GM18951 (cell line): ENCODE data around the gene NTRK1.

Experiments used
- POLR2A ChIP-seq: IDR thresholded peaks from 4 replicates; pipeline ENCODE4 v1.6.1; 2011; ENCODE audit warnings: mild to moderate bottlenecking; ENCODE audit not compliant: insufficient read length, insufficient read depth; ENCODE audit errors: extremely low read depth
- in situ Hi-C: fragments of 300-500 bp; cut with MboI; formaldehyde crosslinking; loops from one replicate; pipeline ENCODE4 v1.12.0; 2022; ENCODE audit warnings: low sequenced_read_pairs, mixed read lengths, inconsistent platforms; ENCODE audit not compliant: unreplicated experiment

NTRK1 gene

DNA sequence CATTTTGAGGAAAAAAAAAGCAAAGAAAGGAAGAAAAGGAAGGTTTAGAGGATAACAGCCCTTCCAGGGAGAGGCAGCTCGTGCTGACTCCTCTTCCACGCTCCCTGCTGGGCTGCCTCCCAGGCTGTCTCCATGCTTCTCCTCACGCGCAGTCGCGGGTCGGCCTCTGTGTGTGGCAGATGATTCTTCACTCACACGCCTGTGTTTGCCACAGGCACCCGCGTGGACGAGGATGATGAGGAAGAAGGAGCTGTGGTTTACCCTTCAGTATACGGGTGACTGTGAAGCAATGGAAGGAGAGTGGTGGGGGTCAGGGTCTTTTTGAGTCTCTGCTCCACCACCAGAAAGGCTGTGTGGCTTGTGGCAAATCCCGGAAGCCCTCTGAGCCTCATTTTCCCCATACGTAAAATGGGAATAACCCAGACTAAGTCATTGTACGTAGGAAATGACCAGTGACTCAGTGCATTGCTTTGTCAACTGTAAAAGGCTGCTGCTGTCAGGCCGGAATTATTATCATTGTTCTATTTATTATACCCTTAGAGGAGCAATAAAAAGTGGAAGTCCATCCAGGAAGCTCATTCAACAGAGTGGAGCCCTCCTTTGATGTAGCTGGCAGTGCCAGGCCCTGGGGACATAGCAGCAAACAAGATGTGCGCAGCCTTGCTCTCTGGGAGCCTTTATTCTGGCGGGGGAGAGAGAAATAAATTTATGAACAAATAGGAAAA lies 32.1 kb upstream of the NTRK1 start:
- in situ Hi-C loops, result no loop called here
- TF ChIP-seq POLR2A, result no peak

DNA sequence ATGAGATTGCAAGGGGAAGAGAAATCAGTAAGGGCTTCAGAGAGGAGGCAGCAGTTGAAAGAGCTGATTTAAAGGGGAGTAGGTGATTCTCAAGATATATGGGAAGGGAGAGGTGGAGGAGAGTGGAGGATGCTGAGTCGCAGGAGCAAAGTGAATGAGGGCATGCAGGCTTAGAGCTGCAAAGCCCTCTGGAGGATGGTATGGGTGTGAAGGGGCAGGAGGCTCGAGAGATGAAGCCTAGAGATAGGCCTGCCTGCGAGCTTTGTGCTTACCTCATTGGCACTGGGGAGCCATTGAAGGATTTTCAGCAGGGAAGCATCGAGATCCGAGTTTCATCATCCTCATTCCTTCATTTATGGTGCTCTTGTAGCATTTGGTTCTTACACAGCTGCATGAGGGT lies 28.2 kb upstream of the NTRK1 start:
- no peak for TF ChIP-seq POLR2A
- in situ Hi-C loops, result no loop called here

DNA sequence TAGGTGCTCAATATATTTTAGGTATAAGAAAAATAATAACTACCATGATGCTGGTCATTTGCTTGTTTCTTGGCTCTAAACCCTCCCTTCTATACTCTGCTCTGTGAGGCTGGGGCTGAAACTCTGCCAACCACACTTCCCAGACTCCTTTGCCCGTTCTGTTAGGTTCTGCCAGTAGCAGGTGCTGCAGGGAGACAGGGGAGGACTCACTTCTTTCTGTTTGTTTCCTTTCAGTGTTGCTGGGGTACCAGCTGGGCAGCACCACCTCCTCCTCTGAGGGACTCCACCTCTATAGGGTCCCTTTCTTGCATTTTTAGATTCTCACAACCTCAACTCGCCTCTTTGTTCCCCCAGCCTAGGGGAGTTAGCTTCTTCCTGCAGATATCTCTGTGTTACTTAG lies 27.1 kb upstream of the NTRK1 start:
- in situ Hi-C loops, result no loop called here
- TF ChIP-seq POLR2A, result no peak

DNA sequence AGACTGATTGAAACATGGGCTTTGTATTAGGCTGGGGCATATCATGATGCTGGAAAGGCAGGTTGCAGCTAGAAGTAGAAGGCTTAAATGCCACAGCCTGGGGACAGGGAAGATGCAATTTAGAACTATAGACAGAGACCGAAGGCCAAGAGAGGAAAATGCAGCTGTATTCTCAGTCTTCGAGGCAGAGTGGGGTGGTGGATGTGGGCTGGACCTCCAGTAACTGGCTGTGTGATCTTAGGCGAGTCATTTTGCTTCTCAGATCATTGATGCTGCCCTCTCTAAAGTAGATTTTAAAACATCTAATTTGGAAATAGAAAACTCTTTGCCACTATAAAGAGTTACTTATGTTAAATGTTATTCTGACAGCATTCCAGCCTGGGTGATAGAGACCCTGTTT lies 26.3 kb upstream of the NTRK1 start:
- TF ChIP-seq POLR2A, result no peak
- in situ Hi-C loops, result no loop called here

DNA sequence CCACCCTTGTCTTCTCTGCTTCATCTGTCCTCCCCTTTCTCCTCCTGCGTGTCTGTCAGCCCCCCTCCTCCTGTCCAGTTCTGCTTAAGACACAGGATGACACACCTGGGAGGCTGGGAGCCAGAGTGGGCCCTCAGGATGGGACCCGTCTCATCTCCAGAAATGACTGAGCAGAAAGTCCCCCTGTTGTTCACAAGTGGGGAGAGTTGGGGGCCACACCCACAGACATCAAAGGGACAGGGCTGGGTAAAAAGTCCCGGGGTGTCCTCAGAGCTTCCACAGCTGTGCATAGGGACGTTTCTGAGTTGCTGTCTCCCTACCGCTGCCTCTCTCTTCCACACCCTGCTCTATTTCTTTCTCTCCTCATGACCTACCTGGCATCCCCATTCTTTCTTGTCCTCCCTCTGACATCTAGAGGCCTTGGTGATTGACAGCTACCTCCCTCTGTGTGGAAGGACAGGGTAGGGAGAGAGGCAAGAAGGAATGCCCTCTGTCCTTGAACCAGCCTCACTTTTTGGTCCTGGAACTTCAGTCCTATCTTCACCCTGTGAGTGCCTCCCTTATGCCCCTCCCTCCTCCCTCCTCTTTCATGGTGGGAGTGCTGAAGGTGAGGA lies 24.5 kb upstream of the NTRK1 start:
- in situ Hi-C loops, result no loop called here
- no peak for TF ChIP-seq POLR2A

DNA sequence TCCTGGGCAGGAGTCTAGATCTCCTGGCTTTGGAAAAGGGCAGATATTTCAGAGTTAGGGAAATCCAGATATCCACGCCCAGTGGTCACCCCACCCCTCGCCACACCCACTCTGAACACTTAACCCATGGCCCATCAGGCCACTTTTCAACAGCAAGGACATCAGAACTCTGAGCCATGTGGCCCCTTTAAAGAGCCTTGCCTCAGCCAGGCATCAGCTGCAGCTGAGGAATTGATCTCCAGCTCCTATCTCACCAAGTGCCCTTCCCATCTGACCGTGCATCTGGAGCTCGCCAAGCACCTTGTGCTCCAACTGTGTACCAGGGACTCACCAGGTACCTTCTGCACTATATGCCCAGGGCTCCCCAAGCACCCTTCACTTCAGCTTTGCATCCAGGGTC lies 23.8 kb upstream of the NTRK1 start:
- TF ChIP-seq POLR2A, result no peak
- in situ Hi-C loops, result no loop called here

DNA sequence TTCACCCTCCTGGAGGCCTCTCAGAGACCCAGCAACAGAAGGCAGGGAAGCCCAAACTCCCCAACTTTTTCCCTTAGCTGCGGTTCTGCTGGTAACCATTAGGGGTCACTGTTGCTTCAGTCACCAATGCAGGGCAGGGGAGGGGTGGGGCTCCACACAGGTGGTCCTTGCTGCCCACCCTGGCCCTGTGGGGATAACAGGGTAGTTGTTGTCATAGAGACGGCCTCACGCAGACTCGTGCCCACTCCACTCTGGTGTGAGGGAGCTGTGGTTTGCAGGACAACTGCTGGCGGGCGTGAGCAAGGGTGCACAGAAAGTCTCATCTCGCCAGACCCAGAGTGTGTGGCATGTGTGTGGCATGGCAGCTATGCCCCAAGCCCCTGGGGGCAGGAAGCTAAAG lies 21.7 kb upstream of the NTRK1 start:
- TF ChIP-seq POLR2A, result no peak
- in situ Hi-C loops, result no loop called here

DNA sequence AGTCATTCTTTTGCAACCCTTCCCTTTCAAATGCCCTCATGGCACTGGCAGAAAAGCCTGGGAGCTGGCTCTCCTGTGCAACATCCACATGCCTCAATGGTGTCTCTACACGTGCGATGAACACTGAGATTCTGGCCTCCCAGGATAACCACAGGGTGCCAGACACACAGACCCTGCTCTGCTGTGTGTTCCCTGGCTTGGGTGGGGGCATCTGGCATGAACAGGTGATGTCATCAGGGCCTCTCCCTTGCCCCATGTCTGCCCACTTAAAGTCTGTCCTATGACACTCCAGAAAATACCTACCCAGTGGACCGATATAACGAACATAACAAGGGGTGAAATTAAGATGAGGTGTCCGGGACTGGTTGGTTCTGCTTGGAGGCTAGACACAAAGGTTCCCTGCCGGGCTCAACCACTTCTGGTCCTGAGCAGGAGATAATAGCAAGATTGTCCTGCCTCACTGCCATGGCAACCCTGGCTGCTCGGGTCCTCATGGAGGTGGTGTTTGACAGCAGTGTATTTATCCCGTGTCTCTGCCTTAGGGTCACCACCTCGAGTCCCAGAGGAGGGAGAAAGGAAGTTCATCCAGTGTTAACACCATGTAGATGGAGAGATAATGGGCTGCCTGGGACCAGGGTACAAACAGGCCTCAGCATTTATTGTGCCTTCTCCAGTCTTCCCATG lies 21.1 kb upstream of the NTRK1 start:
- TF ChIP-seq POLR2A, result no peak
- in situ Hi-C loops, result no loop called here

DNA sequence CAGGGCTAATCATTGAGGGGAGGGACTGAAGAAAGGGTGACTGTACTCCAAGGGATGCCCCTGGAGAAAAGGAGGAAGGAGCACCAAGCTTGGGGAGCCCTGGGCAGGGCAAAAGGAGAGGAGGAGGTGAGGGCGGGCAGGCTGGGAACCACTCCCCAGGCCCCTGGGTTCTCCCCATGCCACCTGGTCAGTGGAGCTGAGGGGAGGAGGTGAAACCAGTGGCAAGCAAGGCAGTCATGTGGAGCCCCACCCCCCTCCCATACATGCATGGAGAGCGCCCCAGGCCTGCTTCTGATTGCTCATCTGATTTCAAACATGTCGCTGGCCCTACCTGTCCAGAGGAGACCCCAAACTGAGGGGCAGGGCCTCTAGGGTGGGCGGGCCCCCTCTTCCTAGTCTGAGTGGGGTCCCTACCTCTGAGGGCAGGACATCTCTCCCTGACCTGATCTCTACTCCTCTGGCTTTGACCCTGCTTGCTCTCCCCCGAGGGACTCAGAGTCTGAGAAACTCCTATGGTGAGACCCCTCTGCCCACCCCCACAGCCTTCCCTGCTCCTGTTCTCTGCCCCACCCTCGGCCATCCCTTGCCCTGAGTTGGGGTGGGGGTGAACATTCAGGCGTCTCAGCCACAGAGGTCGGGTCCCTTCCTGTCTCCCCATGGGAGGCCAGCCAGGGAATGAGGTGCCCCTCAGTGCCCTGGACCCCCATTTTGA lies 20.3 kb upstream of the NTRK1 start:
- in situ Hi-C loops, result no loop called here
- TF ChIP-seq POLR2A, result no peak

DNA sequence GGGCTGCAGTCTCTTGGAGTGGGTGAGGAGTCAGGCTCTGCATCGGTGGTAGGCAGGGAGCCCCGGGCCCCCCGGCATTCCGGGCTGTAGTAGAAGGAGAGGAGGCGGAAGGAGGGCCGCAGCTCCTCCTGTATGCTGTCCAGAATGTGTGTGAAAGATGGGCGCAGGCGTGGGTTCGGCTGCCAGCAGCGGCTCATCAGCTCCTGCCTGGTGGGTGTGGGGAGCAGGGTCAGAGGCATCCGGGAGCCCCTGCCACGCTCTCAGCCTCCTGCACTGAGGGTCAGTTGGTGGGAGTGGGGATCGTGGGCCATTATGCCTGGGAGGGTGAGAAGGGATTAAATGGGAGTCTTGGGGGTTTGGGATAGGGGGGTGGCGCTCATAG lies 19.8 kb upstream of the NTRK1 start:
- TF ChIP-seq POLR2A, result no peak
- in situ Hi-C loops, result no loop called here

DNA sequence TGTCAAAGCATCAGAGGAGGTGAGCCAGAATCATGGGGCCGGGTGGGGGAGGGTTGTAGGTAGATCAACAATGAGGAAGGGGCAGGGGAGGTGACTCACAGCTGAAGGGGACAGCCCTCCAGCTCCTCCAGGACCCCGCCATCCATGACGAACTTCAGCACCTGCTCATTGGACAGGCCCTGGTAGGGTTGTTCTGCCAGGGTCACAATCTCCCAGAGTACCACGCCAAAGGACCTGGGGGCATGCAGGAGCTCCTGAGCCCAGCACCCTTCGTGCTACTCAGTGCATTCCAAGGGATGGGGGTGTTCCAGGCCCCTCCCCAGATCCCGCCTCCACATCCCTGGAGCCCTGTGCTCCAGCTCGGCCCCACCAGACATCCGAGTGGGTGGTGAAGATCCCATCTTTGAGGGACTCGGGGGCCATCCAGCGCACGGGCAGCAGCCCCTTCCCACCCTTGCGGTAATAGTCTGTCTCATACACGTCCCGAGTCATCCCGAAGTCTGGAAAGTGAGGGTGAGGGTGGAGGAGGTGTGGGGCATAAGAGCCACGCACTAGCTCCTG lies 19.3 kb upstream of the NTRK1 start:
- in situ Hi-C loops, result no loop called here
- TF ChIP-seq POLR2A, result no peak

DNA sequence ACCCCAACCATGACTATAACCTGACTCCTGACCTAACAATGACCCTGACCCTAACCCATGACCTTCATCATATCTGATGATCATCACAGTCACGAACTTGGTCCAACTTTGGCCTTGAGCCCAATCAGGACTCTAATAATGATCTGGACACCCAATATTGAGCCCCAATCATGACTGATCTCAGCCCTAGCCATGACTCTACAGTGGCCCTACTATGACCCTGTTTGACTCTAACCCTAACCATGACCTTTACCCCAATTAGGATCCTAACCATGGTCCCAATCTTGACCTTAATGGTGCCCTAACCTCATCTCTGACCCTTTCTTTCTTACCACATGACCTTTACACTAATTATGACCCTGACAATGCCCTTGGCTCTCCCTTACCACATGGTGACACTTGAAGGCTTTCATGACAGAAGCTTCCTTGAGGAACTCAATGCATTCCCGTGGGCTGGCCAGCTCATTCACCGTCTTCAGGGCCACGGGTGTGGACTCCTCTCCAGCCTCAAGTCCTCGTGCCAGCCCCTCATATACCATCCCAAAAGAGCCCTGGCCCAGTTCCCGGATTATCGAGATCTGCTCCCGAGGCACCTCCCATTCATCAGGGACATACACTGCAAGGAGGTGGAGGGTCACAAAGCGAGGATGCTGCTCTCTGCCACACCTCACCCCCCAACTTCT lies 17.9 kb upstream of the NTRK1 start:
- no peak for TF ChIP-seq POLR2A
- in situ Hi-C loops, result no loop called here

DNA sequence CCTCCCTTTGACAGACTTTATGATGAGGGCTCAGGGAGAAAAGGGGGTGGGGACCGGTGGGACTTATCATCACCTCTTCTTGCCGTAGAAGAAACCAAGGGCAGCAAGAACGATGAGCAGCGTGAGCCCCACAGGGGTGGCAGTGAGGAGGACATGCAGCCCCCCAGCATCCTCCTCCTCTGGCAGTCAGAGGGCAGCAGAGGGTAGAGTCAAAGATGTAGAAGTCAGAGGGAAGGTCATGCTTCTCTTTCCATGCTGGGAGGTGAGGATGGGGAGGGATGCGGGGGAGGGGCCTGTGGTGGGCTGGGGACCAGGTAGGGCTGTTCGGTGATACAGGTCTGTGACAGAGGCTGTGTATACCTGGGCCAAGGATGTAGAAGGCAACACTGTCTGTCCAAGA lies 16.6 kb upstream of the NTRK1 start:
- TF ChIP-seq POLR2A, result no peak
- in situ Hi-C loops, result no loop called here
